Stomach (tissue), 9 donors: ENCODE results near the gene EVC2. TPM values are rescaled to one million over a fixed set of nuclear protein-coding genes. Genes with fewer than 3 reads are reported as not detected.

Experiments used
- DNase-seq, 2 donors: peaks; one replicate each; pipeline versions ENCODE4 v3.0.0 to v3.0.0-alpha.2; 2013 to 2019
- H3K27ac ChIP-seq, 5 donors: fragments of 200-600 bp in 4 of 5; sonication (generic) in 4 of 5; one replicate each; pipeline ENCODE4 v1.5.1; 2013 to 2019; ENCODE audit warnings: mild to moderate bottlenecking in 1 of 5, moderate library complexity in 1 of 5
- H3K27me3 ChIP-seq, 3 donors: fragments of 200-600 bp; sonication (generic); one replicate each; pipeline ENCODE4 v1.5.1; 2017 to 2019; ENCODE audit warnings: mixed run types in 1 of 3
- H3K36me3 ChIP-seq, 4 donors: fragments of 200-600 bp; sonication (generic); 1 replicate in 3 of 4; 2 replicates in 1 of 4; pipeline ENCODE4 v1.5.1; 2016 to 2019
- H3K4me1 ChIP-seq, 4 donors: fragments of 200-600 bp; sonication (generic); one replicate each; pipeline ENCODE4 v1.5.1; 2016 to 2019
- H3K4me3 ChIP-seq, 4 donors: fragments of 200-600 bp; sonication (generic) in 3 of 4; one replicate each; pipeline ENCODE4 v1.5.1; 2016 to 2019; ENCODE audit warnings: mild to moderate bottlenecking in 1 of 4
- H3K9me3 ChIP-seq, 4 donors: fragments of 200-600 bp; sonication (generic); one replicate each; pipeline ENCODE4 v1.5.1; 2016 to 2019
- CTCF ChIP-seq, 7 experiments: fragments of 450-650 bp in 4 of 7; fragments of 200-600 bp in 3 of 7; sonication (generic) in 3 of 7; IDR thresholded peaks; one replicate each; pipeline ENCODE4 v1.5.1; 2016 to 2019; ENCODE audit warnings: antibody characterized with exemption in 7 of 7, control low read depth in 2 of 7, mild to moderate bottlenecking in 1 of 7
- EP300 ChIP-seq: sonication (generic); formaldehyde crosslinking; IDR thresholded peaks from one replicate; pipeline ENCODE4 v1.6.1; 2017; ENCODE audit warnings: antibody characterized with exemption
- POLR2A ChIP-seq, 4 donors: fragments of 450-650 bp; IDR thresholded peaks; one replicate each; pipeline ENCODE4 v1.6.1; 2016; ENCODE audit warnings: antibody characterized with exemption in 4 of 4, control low read depth in 2 of 4, mild to moderate bottlenecking in 1 of 4, moderate library complexity in 1 of 4
- POLR2AphosphoS5 ChIP-seq, 3 donors: sonication (generic); formaldehyde crosslinking; IDR thresholded peaks; one replicate each; pipeline ENCODE4 v1.6.1; 2016; ENCODE audit warnings: antibody characterized with exemption in 3 of 3
- WGBS, 5 donors: extraction: QIAGEN DNeasy Blood & Tissue Kit in 3 of 5; methylation state at CpG; one replicate each; pipeline versions ENCODE4 v1.1.5 to v1.1.7; 2013 to 2018; 5-methylcytosine and 5-hydroxymethylcytosine counted together
- intact Hi-C: fragments of 100-400 bp; cut with DNase I; formaldehyde crosslinking; loops from one replicate; pipeline ENCODE4 v1.15.1; 2023; ENCODE audit warnings: low total_unique reads
- polyA plus RNA-seq, 3 donors: library from polyadenylated mRNA; stranded (reverse); fragments of 200-250 nt; gene quantifications; one replicate each; pipeline ENCODE4 v1.2.3, GENCODE V29; 2013
- total RNA-seq, 5 donors: library from RNA; depleted of rRNA; stranded (reverse); fragments of >200 nt; gene quantifications; one replicate each; pipeline versions ENCODE4 v1.1.0 to v1.2.3, GENCODE V29; 2014 to 2016
- donor health status: healthy with polysubstance abuse.
- donor health status: Bipolar disorder and iron deficiency.
- donor health status: healthy.

The EVC2 gene
- total and polyA plus RNA-seq, 8 donors = 0.76 to 11.7 (median 4.9) TPM

GRCh38 chr4:5640096-5640495, 68.3 kb downstream of the EVC2 start:
- intact Hi-C loops = no loop called here
- WGBS, 5 donors = 77 to 95% (median 81%) methylated on average over 3 of the region's 3 CpGs
- Histone ChIP-seq H3K9me3 (no peaks in the 10 kb centered on the region), H3K36me3 (peaks cover 8 to 37% (median 25%) of the 10 kb centered on the region in 4 donors), H3K27me3 (no peaks in the 10 kb centered on the region), H3K27ac (no peak overlapping the region), H3K4me3 (no peak overlapping the region), H3K4me1 (no peaks in the 10 kb centered on the region)
- TF ChIP-seq POLR2AphosphoS5 (IDR thresholded peaks at IDR 0.05) (no peak), POLR2A (IDR thresholded peaks at IDR 0.05) (no peak), EP300 (no peak), CTCF (IDR thresholded peaks at IDR 0.05) (no peak)
- no peak for DNase-seq

DNA sequence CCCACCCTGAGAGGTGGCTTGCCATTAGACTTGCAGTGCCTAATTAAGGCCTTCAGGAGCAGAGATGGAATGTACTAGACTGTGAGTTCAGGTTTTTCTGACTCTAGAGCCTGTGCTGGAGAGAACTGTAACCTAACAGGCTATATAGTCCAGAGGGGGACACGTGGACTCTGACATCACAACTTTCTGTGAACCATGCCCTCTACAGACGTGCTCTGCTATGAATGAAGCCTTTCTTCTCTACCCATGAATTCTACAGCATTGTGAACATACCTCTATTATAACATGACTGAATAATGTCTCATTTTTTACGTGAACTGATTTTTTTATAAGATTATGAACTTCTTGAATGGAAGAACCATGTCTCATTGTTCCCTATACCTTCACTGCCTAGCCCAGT, 68.8 kb downstream of the EVC2 start:
- Histone ChIP-seq H3K4me1 (no peaks in the 10 kb centered on the region), H3K27me3 (no peaks in the 10 kb centered on the region), H3K4me3 (no peak overlapping the region), H3K36me3 (peaks cover 8 to 38% (median 26%) of the 10 kb centered on the region in 4 donors), H3K9me3 (no peaks in the 10 kb centered on the region), H3K27ac (no peak overlapping the region)
- intact Hi-C loops = no loop called here
- no peak for DNase-seq
- 87 to 94% (median 94%) methylated on average over 3 of the region's 3 CpGs for WGBS, 5 donors
- no peak for TF ChIP-seq POLR2A (IDR thresholded peaks at IDR 0.05)
- no peak for TF ChIP-seq POLR2AphosphoS5 (IDR thresholded peaks at IDR 0.05)
- TF ChIP-seq CTCF (IDR thresholded peaks at IDR 0.05) = no peak
- no peak for TF ChIP-seq EP300

- TF ChIP-seq CTCF (IDR thresholded peaks at IDR 0.05) = no peak
- no peak for TF ChIP-seq EP300
- TF ChIP-seq POLR2A (IDR thresholded peaks at IDR 0.05) = no peak
- TF ChIP-seq POLR2AphosphoS5 (IDR thresholded peaks at IDR 0.05) = no peak
- WGBS, 5 donors = 82 to 93% (median 89%) methylated on average over 4 of the region's 4 CpGs
These were observed 69.4 kb downstream of the EVC2 start for GRCh38 chr4:5638976-5639375.

GRCh38 chr4:5638316-5638715, 70.0 kb downstream of the EVC2 start:
- no peak for TF ChIP-seq CTCF (IDR thresholded peaks at IDR 0.05)
- no peak for TF ChIP-seq EP300
- no peak for TF ChIP-seq POLR2AphosphoS5 (IDR thresholded peaks at IDR 0.05)
- no peak for TF ChIP-seq POLR2A (IDR thresholded peaks at IDR 0.05)
- H3K36me3 ChIP-seq = peaks cover 8 to 46% (median 26%) of the 10 kb centered on the region in 4 donors
- no peaks in the 10 kb centered on the region for H3K9me3 ChIP-seq
- H3K4me3 ChIP-seq = no peak overlapping the region
- H3K27ac ChIP-seq = no peak overlapping the region
- 90 to 97% (median 95%) methylated on average over 4 of the region's 4 CpGs for WGBS, 5 donors
- no peaks in the 10 kb centered on the region for H3K4me1 ChIP-seq
- no peaks in the 10 kb centered on the region for H3K27me3 ChIP-seq
- intact Hi-C loops = no loop called here
- DNase-seq = no peak

More at GRCh38 chr4:5638976-5639375, 69.4 kb downstream of the EVC2 start:
- Histone ChIP-seq H3K27ac (no peak overlapping the region), H3K9me3 (no peaks in the 10 kb centered on the region), H3K4me3 (no peak overlapping the region), H3K4me1 (no peaks in the 10 kb centered on the region), H3K27me3 (no peaks in the 10 kb centered on the region), H3K36me3 (peaks cover 8 to 40% (median 26%) of the 10 kb centered on the region in 4 donors)
- intact Hi-C loops = no loop called here
- no peak for DNase-seq
